Measurements from ENCODE around the gene SAXO2. TPM values are rescaled to one million over a fixed set of nuclear protein-coding genes. Genes with fewer than 3 reads are reported as not detected.

SAXO2 gene
- 0.68 and 3.1 TPM in 2 replicates for total RNA-seq

GRCh38 chr15:82262422-82263026 is at the start of gene SAXO2, which contains the start of gene EFL1:
SAXO2 (plus strand) TSS chr15:82262818; CDS start chr15:82262880, 62 bp downstream.
EFL1 (minus strand) TSS chr15:82262734; CDS start chr15:82261778, 956 bp downstream.

Other genes with a start within 250 kb of the SAXO2 start
- gene MEX3B, start 216.8 kb upstream of the SAXO2 start, total RNA-seq, result 0.34 and 2.3 TPM in 2 replicates
- gene EFL1, start 84 bp upstream of the SAXO2 start, total RNA-seq, result 29.4 and 32.2 TPM in 2 replicates
- 0.21 and 1.4 TPM in 2 replicates for gene GOLGA6L10, start 86.7 kb downstream of the SAXO2 start, total RNA-seq
- gene GOLGA6L9, start 167.0 kb downstream of the SAXO2 start, total RNA-seq, result 8.8 and 9.2 TPM in 2 replicates